IMR-90 (cell line): ENCODE data around the gene RARRES1. TPM values are rescaled to one million over a fixed set of nuclear protein-coding genes. Genes with fewer than 3 reads are reported as not detected.

Experiments used
- ATAC-seq: fragments of 200-7000 bp; cut with Tn5 transposase; 2 replicates; pipeline ENCODE4 v1.9.1; 2020; ENCODE audit warnings: low read depth, mild to moderate bottlenecking, moderate library complexity
- BruUV-seq: library from RNA; stranded (reverse); fragments of 400-500 nt; replicated peaks from 2 replicates; lab custom pipeline; 2021; lab: Mats Ljungman, UMichigan
- CTCF ChIA-PET: fragments of 300-600 bp; formaldehyde crosslinking; extraction: SDS; loops from one replicate; lab custom pipeline; 2021; ENCODE audit warnings: antibody characterized with exemption; lab: Yijun Ruan, JAX
- POLR2A ChIA-PET: fragments of 300-600 bp; sonication (Branson Sonifier 250); formaldehyde crosslinking; loops from one replicate; lab custom pipeline; 2022; ENCODE audit warnings: antibody characterized with exemption; ENCODE audit not compliant: unreplicated experiment; lab: Charles Lee
- DNase-seq: peaks from one replicate; pipeline ENCODE4 v3.0.0; 2013
- H2AFZ ChIP-seq: replicated peaks from 2 replicates; pipeline ENCODE3; 2013; ENCODE audit warnings: low read length, mild to moderate bottlenecking; ENCODE audit not compliant: poor library complexity
- H2AK5ac ChIP-seq: 2 replicates; pipeline ENCODE4 v1.6.1; 2013; ENCODE audit warnings: low read depth, low read length, inconsistent platforms
- H2AK9ac ChIP-seq: replicated peaks from 2 replicates; pipeline ENCODE3; 2013; ENCODE audit warnings: mild to moderate bottlenecking, low read depth, low read length, moderate library complexity; ENCODE audit not compliant: poor library complexity
- H2BK120ac ChIP-seq: 2 replicates; pipeline ENCODE4 v1.6.1; 2013; ENCODE audit warnings: low read depth, low read length, inconsistent platforms
- H2BK15ac ChIP-seq: 3 replicates; pipeline ENCODE4 v1.6.1; 2013; ENCODE audit warnings: low read depth, low read length, inconsistent platforms
- H2BK20ac ChIP-seq: 2 replicates; pipeline ENCODE4 v1.6.1; 2013; ENCODE audit warnings: low read depth, mild to moderate bottlenecking, inconsistent platforms, low read length, moderate library complexity
- H2BK5ac ChIP-seq: 2 replicates; pipeline ENCODE4 v1.6.1; 2013; ENCODE audit warnings: mild to moderate bottlenecking, low read depth, low read length, inconsistent platforms; ENCODE audit not compliant: poor library complexity, severe bottlenecking
- H3K14ac ChIP-seq: replicated peaks from 2 replicates; pipeline ENCODE4 v1.6.1; 2013; ENCODE audit warnings: low read depth, low read length, inconsistent platforms
- H3K18ac ChIP-seq: 2 replicates; pipeline ENCODE4 v1.6.1; 2013; ENCODE audit warnings: low read depth, low read length, control low read depth
- H3K23ac ChIP-seq: 2 replicates; pipeline ENCODE4 v1.6.1; 2013; ENCODE audit warnings: low read depth, low read length, inconsistent platforms
- H3K27ac ChIP-seq: 2 replicates; pipeline ENCODE4 v1.5.1; 2013; ENCODE audit warnings: mild to moderate bottlenecking, control low read depth, low read length; ENCODE audit not compliant: insufficient read depth
- H3K27me3 ChIP-seq: 2 replicates; pipeline ENCODE4 v1.6.1; 2013; ENCODE audit warnings: low read length; ENCODE audit not compliant: control insufficient read depth, insufficient read depth
- H3K36me3 ChIP-seq: 2 replicates; pipeline ENCODE4 v1.6.1; 2013; ENCODE audit warnings: low read length, mixed read lengths; ENCODE audit not compliant: control insufficient read depth, insufficient read depth
- H3K4ac ChIP-seq: 2 replicates; pipeline ENCODE4 v1.6.1; 2013; ENCODE audit warnings: low read depth, low read length, inconsistent platforms
- H3K4me1 ChIP-seq: 2 replicates; pipeline ENCODE4 v1.6.1; 2013; ENCODE audit warnings: low read length, mixed read lengths; ENCODE audit not compliant: control insufficient read depth, insufficient read depth
- H3K4me2 ChIP-seq: 2 replicates; pipeline ENCODE4 v1.6.1; 2013; ENCODE audit warnings: low read depth, mild to moderate bottlenecking, control low read depth, low read length, moderate library complexity
- H3K4me3 ChIP-seq: 2 replicates; pipeline ENCODE4 v1.5.1; 2013; ENCODE audit warnings: low read depth, mild to moderate bottlenecking, control low read depth, low read length, moderate library complexity; ENCODE audit not compliant: insufficient read depth
- H3K56ac ChIP-seq: 2 replicates; pipeline ENCODE4 v1.6.1; 2013; ENCODE audit warnings: low read length, inconsistent platforms; ENCODE audit not compliant: insufficient read depth; ENCODE audit errors: extremely low read depth
- H3K79me1 ChIP-seq, 2 experiments: 2 replicates each; pipeline ENCODE4 v1.6.1; 2013; ENCODE audit warnings: low read length in 2 of 2, inconsistent platforms in 1 of 2, low read depth in 1 of 2
- H3K9ac ChIP-seq: 2 replicates; pipeline ENCODE4 v1.6.1; 2013; ENCODE audit warnings: low read depth, low read length, control low read depth
- H3K9me1 ChIP-seq: 2 replicates; pipeline ENCODE4 v1.6.1; 2013; ENCODE audit warnings: low read length, inconsistent platforms; ENCODE audit not compliant: insufficient read depth
- H3K9me3 ChIP-seq: 2 replicates; pipeline ENCODE4 v1.6.1; 2013; ENCODE audit warnings: low read length; ENCODE audit not compliant: control insufficient read depth, insufficient read depth
- H4K20me1 ChIP-seq: 2 replicates; pipeline ENCODE4 v1.6.1; 2013; ENCODE audit warnings: low read length, inconsistent platforms; ENCODE audit not compliant: insufficient read depth
- H4K5ac ChIP-seq: 2 replicates; pipeline ENCODE4 v1.6.1; 2013; ENCODE audit warnings: mild to moderate bottlenecking, low read depth, low read length, control low read depth
- H4K8ac ChIP-seq, 2 experiments: 2 replicates each; pipeline ENCODE4 v1.6.1; 2013; ENCODE audit warnings: low read depth in 2 of 2, low read length in 2 of 2, control low read depth in 1 of 2, inconsistent platforms in 1 of 2
- H4K91ac ChIP-seq: 2 replicates; pipeline ENCODE4 v1.6.1; 2013; ENCODE audit warnings: low read depth, low read length, inconsistent platforms; ENCODE audit not compliant: insufficient read depth
- CHD1 ChIP-seq: IDR thresholded peaks from 2 replicates; pipeline ENCODE4 v1.6.1; 2012; ENCODE audit warnings: low read depth, low read length, improper control_type of control experiment
- WGBS, 2 experiments: methylation state at CpG; one replicate each; pipeline versions ENCODE4 v1.1.5 to v1.1.7; 2013; ENCODE audit warnings: missing lambda C conversion rate in 2 of 2; ENCODE audit not compliant: insufficient read length in 1 of 2; ENCODE audit errors: extremely low coverage in 2 of 2; 5-methylcytosine and 5-hydroxymethylcytosine counted together
- dilution Hi-C: fragments of 300-500 bp; cut with HindIII; formaldehyde crosslinking; loops from one replicate; pipeline ENCODE4 v1.14.3; 2018; ENCODE audit warnings: low sequenced_read_pairs; ENCODE audit not compliant: unreplicated experiment
- in situ Hi-C: fragments of 300-500 bp; cut with MboI; formaldehyde crosslinking; loops from 3 replicates; pipeline ENCODE4 v1.14.3; 2019; ENCODE audit warnings: low sequenced_read_pairs, inconsistent platforms, mixed read lengths
- intact Hi-C: fragments of 100-400 bp; cut with micrococcal nuclease; formaldehyde crosslinking; loops from 2 replicates; pipeline ENCODE4 v1.10.0; 2022
- polyA plus RNA-seq, 3 experiments: library from polyadenylated mRNA; depleted of rRNA; stranded (reverse); fragments of >200 nt; gene quantifications; 2 replicates each; pipeline ENCODE4 v1.2.3, GENCODE V29; 2012; ENCODE audit warnings: low replicate concordance in 1 of 3
- total RNA-seq: library from RNA; depleted of rRNA; stranded (reverse); fragments of >200 nt; gene quantifications from 2 replicates; pipeline ENCODE4 v1.2.3, GENCODE V29; 2012

RARRES1 gene
- total and polyA plus RNA-seq, 2 of the 4 experiments (the other 2 are of a cell fraction), result 0.90 to 3.0 TPM

- H3K4me1 ChIP-seq, result peaks cover 9% of the 10 kb centered on the region
- H3K4me2 ChIP-seq, result no peak overlapping the region
- peaks cover under 1% of the 10 kb centered on the region for H3K9me1 ChIP-seq
- H3K9ac ChIP-seq, result no peak overlapping the region
- no peak for TF ChIP-seq CHD1
- dilution Hi-C loops (no loop called here), intact Hi-C loops (no loop called here), in situ Hi-C loops (no loop called here)
- ChIA-PET POLR2A (no interaction called here), CTCF (no interaction called here)
- no peak overlapping the region for H2BK5ac ChIP-seq
- H2BK20ac ChIP-seq, result no peak overlapping the region
- H3K9me3 ChIP-seq, result no peaks in the 10 kb centered on the region
- H3K36me3 ChIP-seq, result no peaks in the 10 kb centered on the region
- no peak overlapping the region for H3K4ac ChIP-seq
- H3K27ac ChIP-seq, result no peak overlapping the region
- H4K8ac ChIP-seq, result no peak overlapping the region
- H2AFZ ChIP-seq, result no peak overlapping the region
- no peak overlapping the region for H4K91ac ChIP-seq
- H4K20me1 ChIP-seq, result no peaks in the 10 kb centered on the region
- BruUV-seq, result no TSS peak
- H3K18ac ChIP-seq, result no peak overlapping the region
- no peak overlapping the region for H3K14ac ChIP-seq
- H2AK5ac ChIP-seq, result no peak overlapping the region
- no peak overlapping the region for H2BK120ac ChIP-seq
- WGBS, 2 experiments, result no CpG with 5 or more reads among the region's 2 CpGs
- no peaks in the 10 kb centered on the region for H3K27me3 ChIP-seq
- no peak overlapping the region for H3K23ac ChIP-seq
- no peak overlapping the region for H2BK15ac ChIP-seq
- DNase-seq (no peak), ATAC-seq (no peak)
- H2AK9ac ChIP-seq, result no peak overlapping the region
- H3K56ac ChIP-seq, result no peak overlapping the region
- no peaks in the 10 kb centered on the region; a peak in 1 of 4 replicates for H3K79me1 ChIP-seq
- H3K4me3 ChIP-seq, result no peak overlapping the region
- H4K5ac ChIP-seq, result no peak overlapping the region
These were observed 31.2 kb upstream of the RARRES1 start for GRCh38 chr3:158763421-158763820.
